Measurements from ENCODE around the gene NKPD1.

DNA sequence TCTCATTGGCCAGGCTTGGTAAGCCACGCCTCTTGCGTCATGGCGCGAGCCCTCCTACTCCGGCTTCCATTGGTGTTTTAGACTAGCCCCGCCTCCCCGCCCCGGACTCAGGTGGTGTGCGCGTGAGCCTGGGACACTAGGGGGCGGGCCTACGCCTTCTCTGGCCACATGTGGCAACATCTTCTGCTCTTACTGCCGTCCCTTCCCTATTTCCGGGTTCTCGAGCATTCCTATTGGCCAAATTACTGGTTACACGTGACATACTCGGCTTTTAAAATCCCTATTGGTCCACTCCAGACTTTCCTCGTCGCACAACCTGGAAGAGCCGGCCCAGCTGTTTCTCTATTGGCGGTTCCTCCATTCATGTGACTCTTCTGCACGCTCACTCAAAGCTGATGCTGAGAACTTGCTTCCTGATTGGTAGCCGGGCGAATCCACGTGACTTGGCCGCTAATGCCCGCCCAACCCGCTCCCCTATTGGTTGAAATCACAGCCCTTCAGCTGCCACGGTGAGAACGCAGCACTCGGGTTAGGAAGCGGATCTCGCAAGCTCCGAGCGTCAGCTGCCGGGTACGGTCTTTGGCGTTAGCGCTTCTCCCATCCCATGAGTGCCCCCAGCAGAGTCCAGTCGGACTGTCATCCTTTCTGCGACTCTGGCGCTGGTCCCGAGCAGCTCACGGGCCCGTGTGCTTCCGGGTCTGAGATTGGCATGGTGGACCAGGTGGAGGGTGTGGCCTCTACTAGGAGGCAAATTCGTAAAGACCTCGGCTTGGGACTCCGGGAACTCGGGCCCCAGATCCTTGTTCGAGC lies 17.7 kb upstream of the NKPD1 start, which contains the start of gene BLOC1S3:
- TF ChIP-seq, protein P1, sequence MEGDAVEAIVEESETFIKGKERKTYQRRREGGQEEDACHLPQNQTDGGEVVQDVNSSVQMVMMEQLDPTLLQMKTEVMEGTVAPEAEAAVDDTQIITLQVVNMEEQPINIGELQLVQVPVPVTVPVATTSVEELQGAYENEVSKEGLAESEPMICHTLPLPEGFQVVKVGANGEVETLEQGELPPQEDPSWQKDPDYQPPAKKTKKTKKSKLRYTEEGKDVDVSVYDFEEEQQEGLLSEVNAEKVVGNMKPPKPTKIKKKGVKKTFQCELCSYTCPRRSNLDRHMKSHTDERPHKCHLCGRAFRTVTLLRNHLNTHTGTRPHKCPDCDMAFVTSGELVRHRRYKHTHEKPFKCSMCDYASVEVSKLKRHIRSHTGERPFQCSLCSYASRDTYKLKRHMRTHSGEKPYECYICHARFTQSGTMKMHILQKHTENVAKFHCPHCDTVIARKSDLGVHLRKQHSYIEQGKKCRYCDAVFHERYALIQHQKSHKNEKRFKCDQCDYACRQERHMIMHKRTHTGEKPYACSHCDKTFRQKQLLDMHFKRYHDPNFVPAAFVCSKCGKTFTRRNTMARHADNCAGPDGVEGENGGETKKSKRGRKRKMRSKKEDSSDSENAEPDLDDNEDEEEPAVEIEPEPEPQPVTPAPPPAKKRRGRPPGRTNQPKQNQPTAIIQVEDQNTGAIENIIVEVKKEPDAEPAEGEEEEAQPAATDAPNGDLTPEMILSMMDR (IDR thresholded peaks at IDR 0.05) = peak; percentile 18 to 29 (median 21)
- peak; percentile 77 for TF ChIP-seq EP300 (IDR thresholded peaks at IDR 0.05)
- TF ChIP-seq POLR2A (IDR thresholded peaks at IDR 0.05) = peak; percentile 79
